Upper lobe of left lung (tissue), 4 donors: ENCODE results near the gene HOXA6.

Source experiments
- EP300 ChIP-seq, 4 donors: sonication (generic); formaldehyde crosslinking; IDR thresholded peaks; one replicate each; pipeline ENCODE4 v1.5.1; 2017; ENCODE audit warnings: antibody characterized with exemption in 4 of 4, control low read depth in 2 of 4
- POLR2A ChIP-seq, 4 donors: fragments of 450-650 bp; IDR thresholded peaks; one replicate each; pipeline ENCODE4 v1.5.1; 2016 to 2017; ENCODE audit warnings: antibody characterized with exemption in 4 of 4, mild to moderate bottlenecking in 2 of 4
- POLR2AphosphoS5 ChIP-seq, 2 donors: sonication (generic); formaldehyde crosslinking; IDR thresholded peaks; one replicate each; pipeline ENCODE4 v1.5.1; 2017; ENCODE audit warnings: antibody characterized with exemption in 2 of 2
- TF ChIP-seq, protein P1 (sequence below), 6 experiments: fragments of 450-650 bp in 4 of 6; fragments of 200-600 bp in 2 of 6; sonication (generic) in 2 of 6; IDR thresholded peaks; one replicate each; pipeline ENCODE4 v1.5.1; 2016 to 2019; ENCODE audit warnings: antibody characterized with exemption in 6 of 6

DNA sequence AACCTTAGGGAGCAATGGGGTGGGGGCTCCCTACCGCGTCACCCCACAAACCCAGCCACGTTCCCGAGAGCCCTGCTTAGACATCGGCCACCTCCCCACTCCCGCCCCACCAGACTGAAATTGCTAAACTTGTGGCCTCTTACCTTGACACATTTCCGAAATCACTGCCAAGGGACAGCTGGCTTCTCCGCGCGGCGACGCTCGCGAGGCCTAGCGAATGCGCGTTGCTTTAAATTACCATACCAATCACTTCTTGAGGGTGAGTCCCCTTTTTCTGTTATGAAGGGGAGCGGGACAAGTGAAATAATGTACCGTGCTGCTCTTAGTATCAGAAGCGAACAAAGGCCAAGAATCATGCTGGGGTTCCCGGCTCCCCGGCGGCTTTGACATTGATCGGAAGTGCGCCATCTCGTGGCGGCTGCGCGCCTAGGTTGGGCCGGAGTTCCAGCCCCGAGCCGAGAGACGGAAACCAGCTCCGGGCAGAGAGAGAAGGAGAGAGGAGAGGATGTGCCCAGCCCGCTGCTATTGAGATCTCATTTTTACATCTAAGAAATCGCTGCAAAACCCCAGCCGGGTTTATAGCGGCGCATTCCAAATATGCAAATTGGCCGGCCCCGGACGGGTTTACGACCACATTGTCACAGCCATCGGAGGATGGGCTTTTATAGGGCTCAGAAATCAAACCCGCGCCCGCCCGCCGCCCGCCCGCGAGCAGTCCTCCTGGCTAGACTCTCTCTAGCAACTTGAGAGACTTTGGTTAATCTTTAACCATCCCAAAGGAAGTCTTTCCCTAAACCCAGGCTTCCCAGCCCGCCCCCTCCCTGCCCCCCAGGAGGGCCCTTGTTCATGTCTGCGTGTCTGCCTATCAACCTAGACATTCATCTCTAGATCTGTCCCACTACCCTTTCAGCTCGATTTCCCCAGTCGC is 32.2 kb upstream of the HOXA6 start:
- TF ChIP-seq, protein P1, sequence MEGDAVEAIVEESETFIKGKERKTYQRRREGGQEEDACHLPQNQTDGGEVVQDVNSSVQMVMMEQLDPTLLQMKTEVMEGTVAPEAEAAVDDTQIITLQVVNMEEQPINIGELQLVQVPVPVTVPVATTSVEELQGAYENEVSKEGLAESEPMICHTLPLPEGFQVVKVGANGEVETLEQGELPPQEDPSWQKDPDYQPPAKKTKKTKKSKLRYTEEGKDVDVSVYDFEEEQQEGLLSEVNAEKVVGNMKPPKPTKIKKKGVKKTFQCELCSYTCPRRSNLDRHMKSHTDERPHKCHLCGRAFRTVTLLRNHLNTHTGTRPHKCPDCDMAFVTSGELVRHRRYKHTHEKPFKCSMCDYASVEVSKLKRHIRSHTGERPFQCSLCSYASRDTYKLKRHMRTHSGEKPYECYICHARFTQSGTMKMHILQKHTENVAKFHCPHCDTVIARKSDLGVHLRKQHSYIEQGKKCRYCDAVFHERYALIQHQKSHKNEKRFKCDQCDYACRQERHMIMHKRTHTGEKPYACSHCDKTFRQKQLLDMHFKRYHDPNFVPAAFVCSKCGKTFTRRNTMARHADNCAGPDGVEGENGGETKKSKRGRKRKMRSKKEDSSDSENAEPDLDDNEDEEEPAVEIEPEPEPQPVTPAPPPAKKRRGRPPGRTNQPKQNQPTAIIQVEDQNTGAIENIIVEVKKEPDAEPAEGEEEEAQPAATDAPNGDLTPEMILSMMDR (IDR thresholded peaks at IDR 0.05), result peak; percentile 45 to 82 (median 64)
- no peak for TF ChIP-seq EP300 (IDR thresholded peaks at IDR 0.05)
- TF ChIP-seq POLR2AphosphoS5 (IDR thresholded peaks at IDR 0.05), result no peak
- no peak for TF ChIP-seq POLR2A (IDR thresholded peaks at IDR 0.05)
